ENCODE measurements around the gene SWT1. TPM values are rescaled to one million over a fixed set of nuclear protein-coding genes. Genes with fewer than 3 reads are reported as not detected.

SWT1 gene
- total RNA-seq, 3 donors from 2014 or later (not counting 1 experiment from before 2014, with no cell fraction given): 4.0 to 5.3 (median 5.1) TPM

- H3K9me3 ChIP-seq (ENCODE audit: control insufficient read depth, insufficient read depth, low read length): no peaks in the 10 kb centered on the region
- Mint-ChIP-seq H3K4me1 (peaks cover 16 to 29% of the 10 kb centered on the region in 2 donors), H3K27ac (peak overlapping the region in 1 of 2 donors; percentile 0), H3K36me3 (peaks cover 8% of the 10 kb centered on the region), H3K27me3 (ENCODE audit: low read depth in 2 of 2) (no peaks in the 10 kb centered on the region), H3K4me3 (no peak overlapping the region), H3K9me3 (no peaks in the 10 kb centered on the region)
- no peak for TF ChIP-seq CTCF (IDR thresholded peaks at IDR 0.05)
- intact Hi-C loops (cut with micrococcal nuclease): loop anchor here (10.0 kb wide), 1 partner anchor 543 kb away; no protein-coding TSS in a partner anchor
- H3K4me3 ChIP-seq (ENCODE audit: low read length): no peak overlapping the region
- WGBS (ENCODE audit: insufficient coverage): 75% methylated on average over 2 of the region's 3 CpGs
- H3K4me1 ChIP-seq (ENCODE audit: control insufficient read depth, insufficient read depth, low read length): peaks cover 8% of the 10 kb centered on the region
- H3K36me3 ChIP-seq (ENCODE audit: control insufficient read depth, insufficient read depth, low read length): peaks cover 34% of the 10 kb centered on the region
- no peaks in the 10 kb centered on the region for H3K27me3 ChIP-seq (ENCODE audit: control insufficient read depth, insufficient read depth, low read length)
- H3K27ac ChIP-seq (ENCODE audit: low read length): no peak overlapping the region
- ATAC-seq (no peak), DNase-seq (no peak)
Observed at GRCh38 chr1:185152187-185152767, 4.7 kb upstream of the SWT1 start.

GRCh38 chr1:185154912-185155513 is 2.0 kb upstream of the SWT1 start:
- Mint-ChIP-seq H3K4me3 (no peak overlapping the region), H3K27ac (peak overlapping the region; percentile 95 to 99), H3K36me3 (no peaks in the 10 kb centered on the region), H3K27me3 (ENCODE audit: low read depth in 2 of 2) (no peaks in the 10 kb centered on the region), H3K4me1 (peaks cover 27 to 37% of the 10 kb centered on the region in 2 donors), H3K9me3 (no peaks in the 10 kb centered on the region)
- intact Hi-C loops (cut with micrococcal nuclease): loop anchor here (5.0 to 10.0 kb wide), 3 partner anchors 183 to 540 kb away; partner anchors contain the start of gene NIBAN1
- peaks cover 9% of the 10 kb centered on the region for H3K36me3 ChIP-seq (ENCODE audit: control insufficient read depth, insufficient read depth, low read length)
- no peak for TF ChIP-seq CTCF (IDR thresholded peaks at IDR 0.05)
- DNase-seq (peak in 1 of 2 donors; percentile 3), ATAC-seq (no peak)
- H3K4me3 ChIP-seq (ENCODE audit: low read length): no peak overlapping the region
- peak overlapping the region; percentile 96 for H3K27ac ChIP-seq (ENCODE audit: low read length)
- peaks cover 12% of the 10 kb centered on the region for H3K4me1 ChIP-seq (ENCODE audit: control insufficient read depth, insufficient read depth, low read length)
- no CpG with 5 or more reads among the region's 2 CpGs for WGBS (ENCODE audit: insufficient coverage)
- no peaks in the 10 kb centered on the region for H3K9me3 ChIP-seq (ENCODE audit: control insufficient read depth, insufficient read depth, low read length)
- no peaks in the 10 kb centered on the region for H3K27me3 ChIP-seq (ENCODE audit: control insufficient read depth, insufficient read depth, low read length)

- Histone ChIP-seq H3K36me3 (ENCODE audit: control insufficient read depth, insufficient read depth, low read length) (peaks cover 2% of the 10 kb centered on the region), H3K27me3 (ENCODE audit: control insufficient read depth, insufficient read depth, low read length) (no peaks in the 10 kb centered on the region), H3K27ac (ENCODE audit: low read length) (peak overlapping the region; percentile 96), H3K4me3 (ENCODE audit: low read length) (peak overlapping the region; percentile 84), H3K9me3 (ENCODE audit: control insufficient read depth, insufficient read depth, low read length) (no peaks in the 10 kb centered on the region), H3K4me1 (ENCODE audit: control insufficient read depth, insufficient read depth, low read length) (peaks cover 12% of the 10 kb centered on the region)
- 13% methylated on average over 9 of the region's 11 CpGs for WGBS (ENCODE audit: insufficient coverage)
- Mint-ChIP-seq H3K9me3 (no peaks in the 10 kb centered on the region), H3K36me3 (no peaks in the 10 kb centered on the region), H3K27ac (peak overlapping the region; percentile 95 to 99), H3K4me1 (peaks cover 27 to 37% of the 10 kb centered on the region in 2 donors), H3K27me3 (ENCODE audit: low read depth in 2 of 2) (no peaks in the 10 kb centered on the region), H3K4me3 (peak overlapping the region; percentile 100)
- no peak for TF ChIP-seq CTCF (IDR thresholded peaks at IDR 0.05)
- intact Hi-C loops (cut with micrococcal nuclease): loop anchor here (2.0 to 10.0 kb wide), 4 partner anchors 161 to 539 kb away; partner anchors contain the start of genes IVNS1ABP and NIBAN1
- no peak for ATAC-seq
- DNase-seq: peak in 1 of 2 donors; percentile 70
Observed at GRCh38 chr1:185155600-185156287, 1.2 kb upstream of the SWT1 start.
